Hepatocyte (in vitro differentiated cells): Measurements from ENCODE around the gene CEBPE. TPM values are rescaled to one million over a fixed set of nuclear protein-coding genes. Genes with fewer than 3 reads are reported as not detected.

Source experiments
- DNase-seq: peaks from one replicate; pipeline ENCODE4 v3.0.0-alpha.2; 2016; ENCODE audit warnings: low spot score
- H2AFZ ChIP-seq: fragments of 200-600 bp; sonication (generic); 2 replicates; pipeline ENCODE4 v1.6.0; 2016; ENCODE audit warnings: antibody characterized with exemption, mild to moderate bottlenecking
- H3K27ac ChIP-seq: fragments of 200-600 bp; sonication (generic); 2 replicates; pipeline ENCODE4 v1.5.1; 2016; ENCODE audit warnings: mild to moderate bottlenecking
- H3K27me3 ChIP-seq: fragments of 200-600 bp; sonication (generic); 2 replicates; pipeline ENCODE4 v1.6.1; 2016
- H3K36me3 ChIP-seq: fragments of 200-600 bp; sonication (generic); replicated peaks from 2 replicates; pipeline ENCODE4 v1.5.1; 2016; ENCODE audit warnings: low read depth; ENCODE audit not compliant: insufficient read depth
- H3K4me1 ChIP-seq: fragments of 200-600 bp; sonication (generic); 2 replicates; pipeline ENCODE4 v1.5.1; 2016; ENCODE audit warnings: mild to moderate bottlenecking, moderate library complexity; ENCODE audit not compliant: insufficient read depth
- H3K4me2 ChIP-seq: fragments of 200-600 bp; sonication (generic); 2 replicates; pipeline ENCODE4 v1.6.0; 2016
- H3K4me3 ChIP-seq: fragments of 200-600 bp; sonication (generic); 2 replicates; pipeline ENCODE4 v1.5.1; 2016; ENCODE audit warnings: mild to moderate bottlenecking
- H3K79me2 ChIP-seq: fragments of 200-600 bp; sonication (generic); 2 replicates; pipeline ENCODE4 v1.6.0; 2017; ENCODE audit warnings: mild to moderate bottlenecking
- H3K9me2 ChIP-seq: fragments of 200-600 bp; sonication (generic); replicated peaks from 2 replicates; pipeline ENCODE4 v1.6.0; 2017; ENCODE audit warnings: mild to moderate bottlenecking; ENCODE audit not compliant: insufficient read depth
- H3K9me3 ChIP-seq: fragments of 200-600 bp; sonication (generic); 2 replicates; pipeline ENCODE4 v1.5.1; 2016; ENCODE audit warnings: low read depth, mild to moderate bottlenecking
- H4K20me1 ChIP-seq: fragments of 200-600 bp; sonication (generic); 2 replicates; pipeline ENCODE4 v1.6.0; 2016; ENCODE audit warnings: mild to moderate bottlenecking; ENCODE audit not compliant: insufficient read depth, poor library complexity, severe bottlenecking
- EZH2 ChIP-seq: fragments of 200-600 bp; sonication (generic); IDR thresholded peaks from 2 replicates; pipeline ENCODE4 v1.6.1; 2016; ENCODE audit warnings: antibody characterized with exemption, mild to moderate bottlenecking, borderline replicate concordance
- EZH2phosphoT487 ChIP-seq: fragments of 200-600 bp; sonication (generic); IDR thresholded peaks from one replicate; pipeline ENCODE4 v1.6.1; 2018; ENCODE audit warnings: antibody characterized with exemption, mild to moderate bottlenecking, low read depth, moderate library complexity; ENCODE audit not compliant: unreplicated experiment, severe bottlenecking
- WGBS: methylation state at CpG from one replicate; pipeline ENCODE4 v1.1.6; 2016; ENCODE audit warnings: low lambda C conversion rate; ENCODE audit errors: missing lambda C conversion rate; 5-methylcytosine and 5-hydroxymethylcytosine counted together
- polyA plus RNA-seq: library from polyadenylated mRNA; unstranded; fragments of >200 nt; fragmentation: Nextera tagmentation; extraction: Ambion mirVana; gene quantifications from 2 replicates; pipeline ENCODE4 v1.2.1, GENCODE V29; 2016
- total RNA-seq: library from RNA; depleted of rRNA; stranded (reverse); fragments of >200 nt; gene quantifications from 2 replicates; pipeline ENCODE4 v1.2.3, GENCODE V29; 2014
- TF ChIP-seq, protein P1 (sequence below): fragments of 200-600 bp; sonication (generic); IDR thresholded peaks from 2 replicates; pipeline ENCODE4 v1.5.1; 2016; ENCODE audit warnings: antibody characterized with exemption, mild to moderate bottlenecking; ENCODE audit not compliant: poor library complexity

Gene CEBPE
- total and polyA plus RNA-seq, 2 experiments from 2014 or later, result not detected

GRCh38 chr14:23139874-23140273, 20.8 kb upstream of the CEBPE start:
- Histone ChIP-seq H3K27ac (no peak overlapping the region), H3K9me2 (no peaks in the 10 kb centered on the region), H3K9me3 (no peaks in the 10 kb centered on the region), H2AFZ (no peak overlapping the region), H3K36me3 (no peaks in the 10 kb centered on the region), H3K79me2 (no peaks in the 10 kb centered on the region), H3K4me3 (no peak overlapping the region), H3K4me2 (no peak overlapping the region), H4K20me1 (no peaks in the 10 kb centered on the region), H3K27me3 (no peaks in the 10 kb centered on the region), H3K4me1 (peaks cover 4% of the 10 kb centered on the region)
- 91% methylated on average over 2 of the region's 2 CpGs for WGBS
- TF ChIP-seq EZH2phosphoT487, result no peak
- TF ChIP-seq, protein P1, sequence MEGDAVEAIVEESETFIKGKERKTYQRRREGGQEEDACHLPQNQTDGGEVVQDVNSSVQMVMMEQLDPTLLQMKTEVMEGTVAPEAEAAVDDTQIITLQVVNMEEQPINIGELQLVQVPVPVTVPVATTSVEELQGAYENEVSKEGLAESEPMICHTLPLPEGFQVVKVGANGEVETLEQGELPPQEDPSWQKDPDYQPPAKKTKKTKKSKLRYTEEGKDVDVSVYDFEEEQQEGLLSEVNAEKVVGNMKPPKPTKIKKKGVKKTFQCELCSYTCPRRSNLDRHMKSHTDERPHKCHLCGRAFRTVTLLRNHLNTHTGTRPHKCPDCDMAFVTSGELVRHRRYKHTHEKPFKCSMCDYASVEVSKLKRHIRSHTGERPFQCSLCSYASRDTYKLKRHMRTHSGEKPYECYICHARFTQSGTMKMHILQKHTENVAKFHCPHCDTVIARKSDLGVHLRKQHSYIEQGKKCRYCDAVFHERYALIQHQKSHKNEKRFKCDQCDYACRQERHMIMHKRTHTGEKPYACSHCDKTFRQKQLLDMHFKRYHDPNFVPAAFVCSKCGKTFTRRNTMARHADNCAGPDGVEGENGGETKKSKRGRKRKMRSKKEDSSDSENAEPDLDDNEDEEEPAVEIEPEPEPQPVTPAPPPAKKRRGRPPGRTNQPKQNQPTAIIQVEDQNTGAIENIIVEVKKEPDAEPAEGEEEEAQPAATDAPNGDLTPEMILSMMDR, result no peak
- no peak for TF ChIP-seq EZH2
- DNase-seq, result no peak

DNA sequence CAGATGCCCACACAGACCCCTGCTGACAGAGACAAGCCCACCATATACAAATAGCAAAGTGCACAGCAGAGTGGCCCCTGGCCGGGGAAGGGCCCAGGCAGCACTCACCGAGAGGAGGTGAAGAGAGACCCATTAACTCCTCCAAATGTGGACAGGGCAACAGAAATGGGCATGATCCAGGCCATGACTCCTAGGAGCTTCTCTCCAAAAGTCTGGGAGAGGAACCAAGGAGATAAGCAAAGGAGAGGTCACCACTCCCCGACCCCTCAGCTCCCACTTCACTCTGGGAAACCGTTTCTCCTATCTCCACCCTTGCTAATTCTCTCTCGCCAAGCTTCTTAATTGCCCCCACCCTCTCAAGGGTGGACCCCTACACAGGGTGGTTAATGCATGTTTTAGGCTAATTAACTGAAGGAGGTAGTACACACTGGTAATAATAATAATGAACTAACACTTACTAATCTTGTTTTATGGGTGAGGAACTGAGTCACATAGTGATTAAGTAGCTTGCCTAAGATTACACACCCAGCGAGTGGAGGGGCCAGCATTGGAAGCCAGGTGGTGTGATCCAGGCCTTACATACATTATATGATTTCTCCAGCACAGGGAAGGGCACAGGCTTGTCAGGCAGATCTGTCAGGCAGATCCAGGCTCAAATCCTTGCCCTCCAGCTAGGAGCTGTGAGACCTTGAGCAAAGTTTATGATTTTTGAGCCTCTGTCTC, 18.9 kb upstream of the CEBPE start:
- H3K36me3 ChIP-seq, result no peaks in the 10 kb centered on the region
- H3K9me2 ChIP-seq, result no peaks in the 10 kb centered on the region
- peak overlapping the region; percentile 78 for H3K27ac ChIP-seq
- H3K27me3 ChIP-seq, result no peaks in the 10 kb centered on the region
- no peak overlapping the region for H2AFZ ChIP-seq
- no peaks in the 10 kb centered on the region for H3K79me2 ChIP-seq
- no peaks in the 10 kb centered on the region for H4K20me1 ChIP-seq
- no peak overlapping the region for H3K4me3 ChIP-seq
- no peaks in the 10 kb centered on the region for H3K9me3 ChIP-seq
- H3K4me1 ChIP-seq, result peaks cover 4% of the 10 kb centered on the region
- DNase-seq, result no peak
- TF ChIP-seq, protein P1, result no peak
- TF ChIP-seq EZH2phosphoT487, result no peak
- WGBS, result 80% methylated on average over 6 of the region's 6 CpGs
- H3K4me2 ChIP-seq, result no peak overlapping the region

- WGBS, result 93% methylated on average over 11 of the region's 11 CpGs
- no peak for DNase-seq
- Histone ChIP-seq H3K4me2 (no peak overlapping the region), H3K27ac (no peak overlapping the region), H3K27me3 (no peaks in the 10 kb centered on the region), H3K9me3 (no peaks in the 10 kb centered on the region), H4K20me1 (no peaks in the 10 kb centered on the region), H3K4me3 (no peak overlapping the region), H3K4me1 (peaks cover 4% of the 10 kb centered on the region), H3K79me2 (no peaks in the 10 kb centered on the region), H3K9me2 (no peaks in the 10 kb centered on the region), H3K36me3 (no peaks in the 10 kb centered on the region), H2AFZ (no peak overlapping the region)
- TF ChIP-seq, protein P1, result no peak
- TF ChIP-seq EZH2phosphoT487 (no peak), EZH2 (no peak)
Observed at GRCh38 chr14:23137192-23137812, 18.2 kb upstream of the CEBPE start.
